K562 (cell line): ENCODE measurements around the gene CCDC187. TPM values are rescaled to one million over a fixed set of nuclear protein-coding genes. Genes with fewer than 3 reads are reported as not detected.

Experiments
- ATAC-seq: fragments of 200-7000 bp; cut with Tn5 transposase; 3 replicates; pipeline ENCODE4 v1.9.1; 2020; ENCODE audit warnings: moderate library complexity
- BruUV-seq: library from RNA; stranded (reverse); fragments of 400-500 nt; replicated peaks from 2 replicates; lab custom pipeline; 2021; lab: Mats Ljungman, UMichigan
- CTCF ChIA-PET: fragments of 300-600 bp; formaldehyde crosslinking; extraction: SDS; loops from one replicate; lab custom pipeline; 2021; ENCODE audit warnings: low intra/inter-chr PET ratio; lab: Yijun Ruan, JAX
- POLR2A ChIA-PET: fragments of 300-600, 350-650 bp; sonication (Branson Sonifier 250); formaldehyde crosslinking; extraction: SDS; loops from one replicate; lab custom pipeline; 2021; ENCODE audit warnings: antibody characterized with exemption, inconsistent platforms; lab: Yijun Ruan, JAX
- DNase-seq, 4 experiments: peaks; one replicate each; pipeline versions ENCODE4 v3.0.0 to v3.0.0-alpha.2; 2011 to 2018; ENCODE audit warnings: low spot score in 3 of 4, mixed read lengths in 3 of 4; ENCODE audit errors: extremely low read depth in 1 of 4
- FAIRE-seq: peaks from 2 replicates; lab custom pipeline; 2011; peaks lifted over from hg19 to GRCh38; lab: Jason Lieb, UNC
- H2AFZ ChIP-seq: 2 replicates; pipeline ENCODE4 v1.6.0; 2011; ENCODE audit warnings: low read depth, low read length, control low read depth, inconsistent platforms
- H3K27ac ChIP-seq: fragments of 200-600 bp; 3 replicates; pipeline ENCODE4 v1.8.0; 2011; ENCODE audit warnings: low read depth, mild to moderate bottlenecking, control low read depth, inconsistent platforms, low read length, moderate library complexity, mixed read lengths; ENCODE audit errors: extremely low read depth
- H3K27me3 ChIP-seq, 2 experiments: fragments of 300-600 bp in 1 of 2; 2 replicates in 1 of 2; 3 replicates in 1 of 2; pipeline versions ENCODE4 v1.6.0 to v1.8.0; 2011; ENCODE audit warnings: inconsistent platforms in 2 of 2, low read length in 2 of 2, mild to moderate bottlenecking in 1 of 2, mixed read lengths in 1 of 2, moderate library complexity in 1 of 2; ENCODE audit not compliant: control insufficient read depth in 2 of 2, insufficient read depth in 2 of 2
- H3K36me3 ChIP-seq: fragments of 300-600 bp; 3 replicates; pipeline ENCODE4 v1.8.0; 2011; ENCODE audit warnings: mild to moderate bottlenecking, low read length, inconsistent platforms; ENCODE audit not compliant: control insufficient read depth, insufficient read depth
- H3K4me1 ChIP-seq, 2 experiments: fragments of 200-600 bp in 1 of 2; replicated peaks in 1 of 2; 2 replicates in 1 of 2; 3 replicates in 1 of 2; pipeline versions ENCODE4 v1.5.1 to v1.8.0; 2011; ENCODE audit warnings: inconsistent platforms in 2 of 2, low read length in 2 of 2, mild to moderate bottlenecking in 1 of 2, mixed read lengths in 1 of 2, moderate library complexity in 1 of 2; ENCODE audit not compliant: control insufficient read depth in 2 of 2, insufficient read depth in 2 of 2
- H3K4me2 ChIP-seq: 2 replicates; pipeline ENCODE4 v1.6.1; 2011; ENCODE audit warnings: low read length, control low read depth, inconsistent platforms, mixed read lengths; ENCODE audit not compliant: insufficient read depth
- H3K4me3 ChIP-seq: fragments of 200-600 bp; sonication (generic), shearing (Covaris generic); 2 replicates; pipeline ENCODE4 v1.5.1; 2016; ENCODE audit warnings: control low read depth, inconsistent platforms
- H3K79me2 ChIP-seq: fragments of 200-600 bp; 3 replicates; pipeline ENCODE4 v1.8.0; 2011; ENCODE audit warnings: low read length, inconsistent platforms; ENCODE audit not compliant: control insufficient read depth, insufficient read depth
- H3K9ac ChIP-seq, 2 experiments: 2 replicates each; pipeline versions ENCODE4 v1.6.0 to v1.6.1; 2011; ENCODE audit warnings: low read depth in 2 of 2, low read length in 2 of 2, control low read depth in 1 of 2, inconsistent platforms in 1 of 2, mild to moderate bottlenecking in 1 of 2, mixed read lengths in 1 of 2; ENCODE audit not compliant: insufficient read depth in 1 of 2
- H3K9me1 ChIP-seq: one replicate; pipeline ENCODE4 v1.6.0; 2011; ENCODE audit warnings: inconsistent platforms, mild to moderate bottlenecking, low read length, moderate library complexity; ENCODE audit not compliant: control insufficient read depth, insufficient read depth
- H3K9me3 ChIP-seq: replicated peaks from 2 replicates; pipeline ENCODE4 v1.5.1; 2011; ENCODE audit warnings: low read depth, low read length, inconsistent platforms; ENCODE audit not compliant: control insufficient read depth, insufficient read depth
- H4K20me1 ChIP-seq: replicated peaks from 2 replicates; pipeline ENCODE4 v1.6.1; 2011; ENCODE audit warnings: low read length, inconsistent platforms, mixed read lengths; ENCODE audit not compliant: control insufficient read depth, insufficient read depth
- FOXK2 ChIP-seq, 2 experiments: fragments of 450-650 bp; IDR thresholded peaks in 1 of 2; conservative IDR thresholded peaks in 1 of 2; 2 replicates each; pipeline ENCODE4 v1.6.1; 2016; ENCODE audit warnings: low read depth in 2 of 2, mild to moderate bottlenecking in 1 of 2
- POLR3G ChIP-seq: IDR thresholded peaks from 2 replicates; pipeline ENCODE4 v1.6.1; 2011; ENCODE audit not compliant: insufficient read length, insufficient replicate concordance; ENCODE audit errors: extremely low read depth
- PRPF4 ChIP-seq: fragments of 200-400 bp; formaldehyde crosslinking; IDR thresholded peaks from one replicate; pipeline ENCODE4 v1.6.1; 2017; ENCODE audit warnings: low read length, low read depth, mild to moderate bottlenecking; ENCODE audit not compliant: insufficient read depth, poor library complexity, severe bottlenecking
- SLC30A9 ChIP-seq: fragments of 250-450 bp; sonication (Bioruptor Pico); IDR thresholded peaks from 2 replicates; pipeline ENCODE4 v1.8.0; 2022; ENCODE audit warnings: mild to moderate bottlenecking, moderate library complexity
- ZNF121 ChIP-seq: sonication (generic); formaldehyde crosslinking; conservative IDR thresholded peaks from 2 replicates; pipeline ENCODE4 v1.8.0; 2022; ENCODE audit warnings: missing genetic modification reagents
- WGBS: fragments of 100-300 bp; shearing (Covaris generic); methylation state at CpG from one replicate; pipeline ENCODE4 v1.1.6; 2016; ENCODE audit warnings: low coverage, mixed read lengths; ENCODE audit not compliant: insufficient coverage; ENCODE audit errors: missing lambda C conversion rate; 5-methylcytosine and 5-hydroxymethylcytosine counted together
- in situ Hi-C: fragments of 300-500 bp; cut with MboI; formaldehyde crosslinking; loops from 4 replicates; pipeline ENCODE4 v1.15.0; 2018; ENCODE audit warnings: inconsistent platforms, mixed read lengths
- intact Hi-C: fragments of 100-400 bp; cut with micrococcal nuclease; formaldehyde crosslinking; loops from 2 replicates; pipeline ENCODE4 v1.14.2; 2022
- polyA plus RNA-seq, 8 experiments: library from polyadenylated mRNA; depleted of rRNA in 4 of 8; stranded (reverse) in 5 of 8; unstranded in 3 of 8; fragments of >200 nt; fragmentation: Nextera tagmentation in 2 of 8; fragmentation: Illumina TruSeq in 1 of 8; extraction: Ambion mirVana in 2 of 8; extraction: Trizol in 1 of 8; gene quantifications; 2 replicates each; pipeline versions ENCODE4 v1.2.1 to v1.2.3, GENCODE V29; 2011 to 2014; ENCODE audit warnings: inconsistent platforms in 1 of 8, missing spikeins in 1 of 8
- total RNA-seq, 7 experiments: library from RNA; depleted of rRNA in 6 of 7; stranded (reverse); fragments of >200 nt in 6 of 7; fragmentation: Illumina TruSeq in 2 of 7; extraction: Trizol in 2 of 7; gene quantifications; 2 replicates each; pipeline versions ENCODE4 v1.2.1 to v1.2.3, GENCODE V29; 2011 to 2021; ENCODE audit warnings: low replicate concordance in 1 of 7
- TF ChIP-seq, protein P1 (sequence below): fragments of 200-800 bp; sonication (Bioruptor generic); IDR thresholded peaks from 2 replicates; pipeline ENCODE4 v1.6.1; 2017; ENCODE audit warnings: missing genetic modification characterization, missing compliant biosample characterization
- TF ChIP-seq, protein P2 (sequence below), 3 experiments: IDR thresholded peaks in 2 of 3; conservative IDR thresholded peaks in 1 of 3; 2 replicates each; pipeline ENCODE4 v1.5.1; 2011 to 2012; ENCODE audit warnings: low read length in 3 of 3, mild to moderate bottlenecking in 3 of 3, control low read depth in 2 of 3, improper control_type of control experiment in 1 of 3, inconsistent platforms in 1 of 3, low read depth in 1 of 3, mixed read lengths in 1 of 3, moderate library complexity in 1 of 3; ENCODE audit not compliant: insufficient read depth in 2 of 3

Gene CCDC187
- total and polyA plus RNA-seq, 9 of the 15 experiments (the other 6 are each of a cell fraction or from before 2014, with no cell fraction given), result not detected

DNA sequence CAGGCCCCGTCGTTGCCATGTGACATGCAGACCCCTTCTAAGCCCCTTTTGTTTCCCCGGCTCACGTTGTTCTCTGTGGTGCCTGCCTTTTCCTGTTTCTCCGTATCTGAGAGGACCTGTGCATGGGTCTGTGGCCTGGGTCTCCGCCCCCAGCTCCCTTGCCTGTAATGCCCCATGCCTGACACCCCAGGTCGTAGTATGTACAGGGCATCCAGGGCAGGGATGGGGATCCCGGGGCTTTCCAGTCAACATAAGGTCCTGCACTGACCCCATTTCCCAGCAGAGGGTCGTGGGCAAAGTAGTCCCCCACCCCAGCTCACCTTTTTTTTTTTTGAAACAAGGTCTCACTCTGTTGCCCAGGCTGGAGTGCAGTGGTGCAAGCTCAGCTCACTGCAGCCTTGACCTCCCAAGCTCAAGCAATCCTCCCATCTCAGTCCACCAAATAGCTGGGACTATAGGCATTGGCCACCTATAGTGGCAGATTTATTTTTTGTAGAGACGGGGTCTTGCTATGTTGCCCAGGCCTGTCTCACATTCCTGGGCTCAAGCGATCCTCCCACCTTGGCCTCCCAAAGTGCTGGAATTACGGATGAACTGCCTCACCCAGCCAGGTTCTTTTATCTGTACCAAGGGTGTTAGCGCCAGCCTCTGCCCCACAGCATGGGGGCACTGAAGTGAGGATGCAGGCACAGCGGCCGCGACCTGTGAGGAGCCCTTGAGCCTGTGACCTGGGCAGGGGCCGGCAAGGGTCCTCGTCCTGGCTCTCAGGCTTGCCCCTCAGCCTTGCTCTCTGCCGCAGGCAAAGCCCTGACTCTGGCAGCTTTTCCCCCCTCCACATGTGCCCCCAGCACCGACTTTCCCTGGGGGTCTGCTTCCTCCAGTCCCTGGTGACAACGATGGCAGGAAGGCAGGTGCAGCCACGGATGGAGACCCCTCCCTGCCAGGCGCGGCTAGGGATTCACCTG lies 39.2 kb downstream of the CCDC187 start:
- H3K27me3 ChIP-seq, result peaks cover 25 to 57% of the 10 kb centered on the region in 2 experiments; a peak in 4 of 5 replicates
- no peaks in the 10 kb centered on the region; the same call in 1 of the 2 replicates for H4K20me1 ChIP-seq
- H3K9ac ChIP-seq, result peak overlapping the region in 1 of 2 experiments; percentile 36; a peak in 1 of 4 replicates
- no peak for DNase-seq
- CTCF ChIA-PET, result no interaction called here
- ATAC-seq, result no peak
- no peak overlapping the region for H2AFZ ChIP-seq
- H3K4me3 ChIP-seq, result no peak overlapping the region
- intact Hi-C loops (loop anchor here (5.0 kb wide), 1 partner anchor 122 kb away; no protein-coding TSS in a partner anchor), in situ Hi-C loops (loop anchor here (5.0 kb wide), 1 partner anchor 92 kb away; no protein-coding TSS in a partner anchor)
- H3K9me3 ChIP-seq, result no peaks in the 10 kb centered on the region
- 25% methylated on average over 24 of the region's 24 CpGs for WGBS
- no peak for FAIRE-seq
- H3K9me1 ChIP-seq, result no peaks in the 10 kb centered on the region
- H3K4me2 ChIP-seq, result no peak overlapping the region
- no peak overlapping the region for H3K27ac ChIP-seq
- no peaks in the 10 kb centered on the region for H3K79me2 ChIP-seq
- TF ChIP-seq POLR3G (no peak), ZNF121 (CRISPR knock-in tag) (peak; percentile 59)
- no TSS peak for BruUV-seq
- POLR2A ChIA-PET, result interaction anchor here (0.6 to 1.8 kb wide), 4 partner anchors 14 to 180 kb away, joined by 3 to 4 read pairs (median 3); no protein-coding TSS in a partner anchor
- no peaks in the 10 kb centered on the region for H3K36me3 ChIP-seq
- peaks cover 0 to 53% of the 10 kb centered on the region in 2 experiments; a peak in 3 of 5 replicates for H3K4me1 ChIP-seq

DNA sequence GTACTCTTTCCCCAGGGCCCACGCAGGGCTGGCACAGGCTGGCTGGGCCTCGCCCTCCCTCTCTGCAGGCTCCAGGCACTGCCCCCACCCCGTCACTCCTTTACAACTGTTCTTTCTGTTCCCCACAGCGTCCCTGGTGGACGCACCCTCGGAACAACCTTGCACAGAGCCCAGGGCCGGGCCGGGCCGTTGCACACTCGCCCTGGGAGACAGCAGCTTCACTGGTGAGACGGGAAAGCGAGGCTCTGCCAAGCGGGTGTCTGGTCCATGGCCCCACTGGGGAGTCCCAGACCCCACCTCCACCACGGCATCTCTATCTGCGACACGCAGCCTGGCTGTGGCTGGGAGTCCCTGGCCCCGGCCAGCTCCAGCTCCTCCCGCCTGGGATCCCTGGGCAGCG lies 39.9 kb downstream of the CCDC187 start:
- H3K4me1 ChIP-seq, result peaks cover 0 to 59% of the 10 kb centered on the region in 2 experiments; a peak in 3 of 5 replicates
- ChIA-PET CTCF (no interaction called here), POLR2A (interaction anchor here (0.6 to 1.1 kb wide), 3 partner anchors 17 to 181 kb away, joined by 3 read pairs; no protein-coding TSS in a partner anchor)
- peak in 1 of 4 experiments; percentile 41 for DNase-seq
- H3K4me2 ChIP-seq, result no peak overlapping the region
- H3K27ac ChIP-seq, result no peak overlapping the region
- peaks cover 24 to 56% of the 10 kb centered on the region in 2 experiments; a peak in 4 of 5 replicates for H3K27me3 ChIP-seq
- no peak for FAIRE-seq
- BruUV-seq, result no TSS peak
- H3K9me3 ChIP-seq, result no peaks in the 10 kb centered on the region
- 20% methylated on average over 18 of the region's 19 CpGs for WGBS
- no peak overlapping the region for H3K9ac ChIP-seq
- H3K36me3 ChIP-seq, result no peaks in the 10 kb centered on the region
- H3K4me3 ChIP-seq, result no peak overlapping the region
- no peaks in the 10 kb centered on the region for H3K9me1 ChIP-seq
- H3K79me2 ChIP-seq, result no peaks in the 10 kb centered on the region
- intact Hi-C loops, result no loop called here
- in situ Hi-C loops, result no loop called here
- H4K20me1 ChIP-seq, result no peaks in the 10 kb centered on the region; the same call in 1 of the 2 replicates
- H2AFZ ChIP-seq, result no peak overlapping the region
- ATAC-seq, result peak; percentile 63
- TF ChIP-seq FOXK2 (conservative IDR thresholded peaks at IDR 0.05 in 1 of 2, IDR thresholded peaks at IDR 0.05 in 1 of 2; ENCODE audit: low read depth in 2 of 2), result no peak
- no peak for TF ChIP-seq PRPF4
- TF ChIP-seq SLC30A9 (CRISPR knock-in tag), result no peak
- TF ChIP-seq, protein P1, sequence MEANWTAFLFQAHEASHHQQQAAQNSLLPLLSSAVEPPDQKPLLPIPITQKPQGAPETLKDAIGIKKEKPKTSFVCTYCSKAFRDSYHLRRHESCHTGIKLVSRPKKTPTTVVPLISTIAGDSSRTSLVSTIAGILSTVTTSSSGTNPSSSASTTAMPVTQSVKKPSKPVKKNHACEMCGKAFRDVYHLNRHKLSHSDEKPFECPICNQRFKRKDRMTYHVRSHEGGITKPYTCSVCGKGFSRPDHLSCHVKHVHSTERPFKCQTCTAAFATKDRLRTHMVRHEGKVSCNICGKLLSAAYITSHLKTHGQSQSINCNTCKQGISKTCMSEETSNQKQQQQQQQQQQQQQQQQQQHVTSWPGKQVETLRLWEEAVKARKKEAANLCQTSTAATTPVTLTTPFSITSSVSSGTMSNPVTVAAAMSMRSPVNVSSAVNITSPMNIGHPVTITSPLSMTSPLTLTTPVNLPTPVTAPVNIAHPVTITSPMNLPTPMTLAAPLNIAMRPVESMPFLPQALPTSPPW (CRISPR knock-in tag), result peak; percentile 18; the same call in 1 of the 2 replicates
- TF ChIP-seq, protein P2, sequence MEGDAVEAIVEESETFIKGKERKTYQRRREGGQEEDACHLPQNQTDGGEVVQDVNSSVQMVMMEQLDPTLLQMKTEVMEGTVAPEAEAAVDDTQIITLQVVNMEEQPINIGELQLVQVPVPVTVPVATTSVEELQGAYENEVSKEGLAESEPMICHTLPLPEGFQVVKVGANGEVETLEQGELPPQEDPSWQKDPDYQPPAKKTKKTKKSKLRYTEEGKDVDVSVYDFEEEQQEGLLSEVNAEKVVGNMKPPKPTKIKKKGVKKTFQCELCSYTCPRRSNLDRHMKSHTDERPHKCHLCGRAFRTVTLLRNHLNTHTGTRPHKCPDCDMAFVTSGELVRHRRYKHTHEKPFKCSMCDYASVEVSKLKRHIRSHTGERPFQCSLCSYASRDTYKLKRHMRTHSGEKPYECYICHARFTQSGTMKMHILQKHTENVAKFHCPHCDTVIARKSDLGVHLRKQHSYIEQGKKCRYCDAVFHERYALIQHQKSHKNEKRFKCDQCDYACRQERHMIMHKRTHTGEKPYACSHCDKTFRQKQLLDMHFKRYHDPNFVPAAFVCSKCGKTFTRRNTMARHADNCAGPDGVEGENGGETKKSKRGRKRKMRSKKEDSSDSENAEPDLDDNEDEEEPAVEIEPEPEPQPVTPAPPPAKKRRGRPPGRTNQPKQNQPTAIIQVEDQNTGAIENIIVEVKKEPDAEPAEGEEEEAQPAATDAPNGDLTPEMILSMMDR (IDR thresholded peaks at IDR 0.05 in 2 of 3, conservative IDR thresholded peaks at IDR 0.05 in 1 of 3; ENCODE audit: insufficient read depth in 2 of 3, low read depth in 1 of 3, low read length in 3 of 3), result peak; percentile 45 to 51 (median 49); a peak in 4 of 6 replicates
